ENCODE data around the gene MAST2. TPM values are rescaled to one million over a fixed set of nuclear protein-coding genes. Genes with fewer than 3 reads are reported as not detected.

The MAST2 gene
- total RNA-seq (40.0 TPM), polyA plus RNA-seq (53.0 TPM)

- peak within 1 kb of the TSS; percentile 52 for H3K4me3 ChIP-seq (ENCODE audit: low read depth, low read length)
- peak within 1 kb of the TSS; percentile 44 for H3K27ac ChIP-seq (ENCODE audit: low read depth)
- WGBS, result under 1% methylated on average over 54 of the region's 58 CpGs
- no peaks in the 10 kb centered on the region for H3K4me1 ChIP-seq (ENCODE audit: insufficient read depth)
- no peaks in the 10 kb centered on the region for H3K36me3 ChIP-seq (ENCODE audit: insufficient read depth)
- peak; percentile 52 for DNase-seq (ENCODE audit: extremely low spot score)
Observed at GRCh38 chr1:45803299-45803780, at the start of gene MAST2. TSS of gene MAST2 (plus strand) at chr1:45803612. CDS start at chr1:45803896, 284 bp downstream.

GRCh38 chr1:45755697-45756096 lies 47.7 kb upstream of the MAST2 start:
- Histone ChIP-seq H3K4me1 (ENCODE audit: insufficient read depth) (no peaks in the 10 kb centered on the region), H3K36me3 (ENCODE audit: insufficient read depth) (no peaks in the 10 kb centered on the region), H3K4me3 (ENCODE audit: low read depth, low read length) (no peak overlapping the region), H3K27ac (ENCODE audit: low read depth) (no peak overlapping the region)
- WGBS, result 91% methylated on average over 5 of the region's 5 CpGs
- no peak for DNase-seq (ENCODE audit: extremely low spot score)

GRCh38 chr1:45762291-45762690 lies 41.1 kb upstream of the MAST2 start:
- no peaks in the 10 kb centered on the region for H3K36me3 ChIP-seq (ENCODE audit: insufficient read depth)
- DNase-seq (ENCODE audit: extremely low spot score), result no peak
- WGBS, result 53% methylated on average over 3 of the region's 3 CpGs
- no peaks in the 10 kb centered on the region for H3K4me1 ChIP-seq (ENCODE audit: insufficient read depth)
- H3K4me3 ChIP-seq (ENCODE audit: low read depth, low read length), result no peak overlapping the region
- no peak overlapping the region for H3K27ac ChIP-seq (ENCODE audit: low read depth)

- H3K4me3 ChIP-seq (ENCODE audit: low read depth, low read length), result no peak overlapping the region
- no peak overlapping the region for H3K27ac ChIP-seq (ENCODE audit: low read depth)
- H3K36me3 ChIP-seq (ENCODE audit: insufficient read depth), result no peaks in the 10 kb centered on the region
- 90% methylated on average over 13 of the region's 13 CpGs for WGBS
- no peaks in the 10 kb centered on the region for H3K4me1 ChIP-seq (ENCODE audit: insufficient read depth)
- no peak for DNase-seq (ENCODE audit: extremely low spot score)
Observed at GRCh38 chr1:45765999-45766792, 37.2 kb upstream of the MAST2 start.

- Histone ChIP-seq H3K4me1 (ENCODE audit: insufficient read depth) (no peaks in the 10 kb centered on the region), H3K4me3 (ENCODE audit: low read depth, low read length) (no peak overlapping the region), H3K27ac (ENCODE audit: low read depth) (no peak overlapping the region), H3K36me3 (ENCODE audit: insufficient read depth) (no peaks in the 10 kb centered on the region)
- DNase-seq (ENCODE audit: extremely low spot score), result no peak
- 54% methylated on average over 6 of the region's 6 CpGs for WGBS
Observed at GRCh38 chr1:45767035-45767434, 36.4 kb upstream of the MAST2 start.

- H3K36me3 ChIP-seq (ENCODE audit: insufficient read depth), result no peaks in the 10 kb centered on the region
- WGBS, result 33% methylated on average over 4 of the region's 4 CpGs
- H3K4me3 ChIP-seq (ENCODE audit: low read depth, low read length), result no peak overlapping the region
- no peak for DNase-seq (ENCODE audit: extremely low spot score)
- no peaks in the 10 kb centered on the region for H3K4me1 ChIP-seq (ENCODE audit: insufficient read depth)
- H3K27ac ChIP-seq (ENCODE audit: low read depth), result no peak overlapping the region
Observed at GRCh38 chr1:45769261-45769932, 34.0 kb upstream of the MAST2 start.

GRCh38 chr1:45772971-45773370 lies 30.4 kb upstream of the MAST2 start:
- H3K36me3 ChIP-seq (ENCODE audit: insufficient read depth), result no peaks in the 10 kb centered on the region
- no peak overlapping the region for H3K27ac ChIP-seq (ENCODE audit: low read depth)
- no peaks in the 10 kb centered on the region for H3K4me1 ChIP-seq (ENCODE audit: insufficient read depth)
- no peak overlapping the region for H3K4me3 ChIP-seq (ENCODE audit: low read depth, low read length)
- no peak for DNase-seq (ENCODE audit: extremely low spot score)
- 87% methylated on average over 3 of the region's 3 CpGs for WGBS

GRCh38 chr1:45775794-45776193 lies 27.6 kb upstream of the MAST2 start:
- no peak overlapping the region for H3K27ac ChIP-seq (ENCODE audit: low read depth)
- 79% methylated on average over 3 of the region's 3 CpGs for whole genome bisulfite sequencing
- H3K4me1 ChIP-seq (ENCODE audit: insufficient read depth), result no peaks in the 10 kb centered on the region
- no peaks in the 10 kb centered on the region for H3K36me3 ChIP-seq (ENCODE audit: insufficient read depth)
- no peak overlapping the region for H3K4me3 ChIP-seq (ENCODE audit: low read depth, low read length)
- DNase-seq (ENCODE audit: extremely low spot score), result no peak

GRCh38 chr1:45785583-45785982 lies 17.8 kb upstream of the MAST2 start:
- DNase-seq (ENCODE audit: extremely low spot score), result no peak
- H3K36me3 ChIP-seq (ENCODE audit: insufficient read depth), result no peaks in the 10 kb centered on the region
- H3K4me1 ChIP-seq (ENCODE audit: insufficient read depth), result no peaks in the 10 kb centered on the region
- WGBS, result 75% methylated on average over 4 of the region's 4 CpGs
- H3K27ac ChIP-seq (ENCODE audit: low read depth), result no peak overlapping the region
- H3K4me3 ChIP-seq (ENCODE audit: low read depth, low read length), result no peak overlapping the region

- no peak for DNase-seq (ENCODE audit: extremely low spot score)
- H3K27ac ChIP-seq (ENCODE audit: low read depth), result no peak overlapping the region
- WGBS, result 80% methylated on average over 4 of the region's 4 CpGs
- no peak overlapping the region for H3K4me3 ChIP-seq (ENCODE audit: low read depth, low read length)
- no peaks in the 10 kb centered on the region for H3K4me1 ChIP-seq (ENCODE audit: insufficient read depth)
- H3K36me3 ChIP-seq (ENCODE audit: insufficient read depth), result no peaks in the 10 kb centered on the region
Observed at GRCh38 chr1:45787905-45788304, 15.5 kb upstream of the MAST2 start.

GRCh38 chr1:45789601-45790000 lies 13.8 kb upstream of the MAST2 start:
- H3K27ac ChIP-seq (ENCODE audit: low read depth), result no peak overlapping the region
- no peak for DNase-seq (ENCODE audit: extremely low spot score)
- H3K4me3 ChIP-seq (ENCODE audit: low read depth, low read length), result no peak overlapping the region
- WGBS, result 66% methylated on average over 2 of the region's 2 CpGs
- H3K36me3 ChIP-seq (ENCODE audit: insufficient read depth), result no peaks in the 10 kb centered on the region
- H3K4me1 ChIP-seq (ENCODE audit: insufficient read depth), result no peaks in the 10 kb centered on the region

- no peak overlapping the region for H3K27ac ChIP-seq (ENCODE audit: low read depth)
- no peaks in the 10 kb centered on the region for H3K4me1 ChIP-seq (ENCODE audit: insufficient read depth)
- H3K36me3 ChIP-seq (ENCODE audit: insufficient read depth), result no peaks in the 10 kb centered on the region
- WGBS, result 80% methylated on average over 4 of the region's 4 CpGs
- no peak for DNase-seq (ENCODE audit: extremely low spot score)
- H3K4me3 ChIP-seq (ENCODE audit: low read depth, low read length), result no peak overlapping the region
Observed at GRCh38 chr1:45792744-45793143, 10.7 kb upstream of the MAST2 start.

- no peak overlapping the region for H3K4me3 ChIP-seq (ENCODE audit: low read depth, low read length)
- no peak for DNase-seq (ENCODE audit: extremely low spot score)
- WGBS, result 51% methylated on average over 7 of the region's 7 CpGs
- no peaks in the 10 kb centered on the region for H3K4me1 ChIP-seq (ENCODE audit: insufficient read depth)
- H3K36me3 ChIP-seq (ENCODE audit: insufficient read depth), result no peaks in the 10 kb centered on the region
- H3K27ac ChIP-seq (ENCODE audit: low read depth), result no peak overlapping the region
Observed at GRCh38 chr1:45793942-45794604, 9.3 kb upstream of the MAST2 start.

GRCh38 chr1:45796381-45796780 lies 7.0 kb upstream of the MAST2 start:
- H3K36me3 ChIP-seq (ENCODE audit: insufficient read depth), result no peaks in the 10 kb centered on the region
- no peak for DNase-seq (ENCODE audit: extremely low spot score)
- no peaks in the 10 kb centered on the region for H3K4me1 ChIP-seq (ENCODE audit: insufficient read depth)
- 91% methylated on average over 2 of the region's 2 CpGs for WGBS
- no peak overlapping the region for H3K27ac ChIP-seq (ENCODE audit: low read depth)
- H3K4me3 ChIP-seq (ENCODE audit: low read depth, low read length), result no peak overlapping the region

Data from urinary bladder (tissue), 4 donors.